ENCODE measurements around the gene CFTR.

CFTR gene

DNA sequence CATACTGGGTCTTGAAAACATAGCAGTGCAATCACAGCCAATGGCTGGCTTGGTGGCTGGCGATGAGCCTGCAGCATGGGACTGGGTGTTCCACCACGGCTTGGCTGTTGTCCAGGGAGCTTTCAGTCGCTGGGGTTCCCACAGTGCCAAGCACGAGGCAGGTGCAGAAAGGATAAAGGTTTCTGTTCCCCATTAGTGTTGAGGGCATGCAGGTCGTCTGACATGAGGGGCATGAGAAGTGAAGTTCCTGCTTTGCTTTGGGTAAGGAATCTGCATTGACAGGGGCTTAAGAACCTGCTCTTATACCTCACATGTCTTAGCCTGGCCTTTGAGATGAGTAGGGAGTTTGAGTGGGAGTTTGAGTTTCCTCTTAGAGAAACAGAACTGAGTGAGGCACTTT lies 9.0 kb upstream of the CFTR start:
- no peak for TF ChIP-seq EZH2phosphoT487 (IDR thresholded peaks at IDR 0.05; ENCODE audit: borderline replicate concordance)
- TF ChIP-seq, protein P1, sequence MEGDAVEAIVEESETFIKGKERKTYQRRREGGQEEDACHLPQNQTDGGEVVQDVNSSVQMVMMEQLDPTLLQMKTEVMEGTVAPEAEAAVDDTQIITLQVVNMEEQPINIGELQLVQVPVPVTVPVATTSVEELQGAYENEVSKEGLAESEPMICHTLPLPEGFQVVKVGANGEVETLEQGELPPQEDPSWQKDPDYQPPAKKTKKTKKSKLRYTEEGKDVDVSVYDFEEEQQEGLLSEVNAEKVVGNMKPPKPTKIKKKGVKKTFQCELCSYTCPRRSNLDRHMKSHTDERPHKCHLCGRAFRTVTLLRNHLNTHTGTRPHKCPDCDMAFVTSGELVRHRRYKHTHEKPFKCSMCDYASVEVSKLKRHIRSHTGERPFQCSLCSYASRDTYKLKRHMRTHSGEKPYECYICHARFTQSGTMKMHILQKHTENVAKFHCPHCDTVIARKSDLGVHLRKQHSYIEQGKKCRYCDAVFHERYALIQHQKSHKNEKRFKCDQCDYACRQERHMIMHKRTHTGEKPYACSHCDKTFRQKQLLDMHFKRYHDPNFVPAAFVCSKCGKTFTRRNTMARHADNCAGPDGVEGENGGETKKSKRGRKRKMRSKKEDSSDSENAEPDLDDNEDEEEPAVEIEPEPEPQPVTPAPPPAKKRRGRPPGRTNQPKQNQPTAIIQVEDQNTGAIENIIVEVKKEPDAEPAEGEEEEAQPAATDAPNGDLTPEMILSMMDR (conservative IDR thresholded peaks at IDR 0.05; ENCODE audit: low read length) = no peak
- Histone ChIP-seq H3K9me3 (ENCODE audit: insufficient read depth, low read depth, low read length) (no peaks in the 10 kb centered on the region), H3K9me2 (replicated peaks; ENCODE audit: low read depth, low read length) (no peaks in the 10 kb centered on the region), H3K4me2 (ENCODE audit: low read depth, low read length, poor library complexity, severe bottlenecking) (no peak overlapping the region), H3K79me2 (ENCODE audit: insufficient read depth, low read length) (no peaks in the 10 kb centered on the region), H3F3A (ENCODE audit: low read depth) (no peaks in the 10 kb centered on the region), H3K9ac (ENCODE audit: low read depth, low read length, poor library complexity, severe bottlenecking) (no peak overlapping the region), H2AFZ (ENCODE audit: low read length) (no peak overlapping the region), H3K4me3 (ENCODE audit: low read length, poor library complexity, severe bottlenecking) (no peak overlapping the region), H3K36me3 (ENCODE audit: insufficient read depth, low read length) (no peaks in the 10 kb centered on the region), H4K20me1 (ENCODE audit: insufficient read depth, low read length, poor library complexity, severe bottlenecking) (no peaks in the 10 kb centered on the region), H3K27me3 (ENCODE audit: insufficient read depth, low read length, poor library complexity, severe bottlenecking) (no peaks in the 10 kb centered on the region), H3K4me1 (ENCODE audit: insufficient read depth, low read length, poor library complexity, severe bottlenecking) (no peaks in the 10 kb centered on the region)

DNA sequence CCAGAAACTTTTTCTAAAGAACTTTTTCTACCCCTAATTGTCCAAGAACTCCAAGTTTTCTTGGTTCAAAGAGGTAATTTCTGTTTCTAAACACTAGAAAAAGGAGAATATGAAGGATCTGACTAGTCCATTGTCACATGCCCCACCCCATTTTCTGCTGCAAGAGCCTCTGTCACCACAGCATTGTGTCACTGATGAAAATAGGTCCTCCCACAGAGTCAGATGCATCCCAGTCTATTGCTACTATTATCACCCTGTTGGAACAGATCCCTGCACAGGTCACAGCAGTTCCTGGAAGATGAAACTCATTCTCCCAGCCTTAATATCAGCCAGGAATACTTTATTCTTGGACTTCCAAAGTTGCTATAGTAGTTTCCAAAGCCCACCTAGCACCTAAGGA lies 7.5 kb upstream of the CFTR start:
- Histone ChIP-seq H3K79me2 (ENCODE audit: insufficient read depth, low read length) (no peaks in the 10 kb centered on the region), H3K9me2 (replicated peaks; ENCODE audit: low read depth, low read length) (no peaks in the 10 kb centered on the region), H3K36me3 (ENCODE audit: insufficient read depth, low read length) (no peaks in the 10 kb centered on the region), H4K20me1 (ENCODE audit: insufficient read depth, low read length, poor library complexity, severe bottlenecking) (no peaks in the 10 kb centered on the region), H3K9ac (ENCODE audit: low read depth, low read length, poor library complexity, severe bottlenecking) (no peak overlapping the region), H3K4me2 (ENCODE audit: low read depth, low read length, poor library complexity, severe bottlenecking) (no peak overlapping the region), H3F3A (ENCODE audit: low read depth) (no peaks in the 10 kb centered on the region), H2AFZ (ENCODE audit: low read length) (no peak overlapping the region), H3K27me3 (ENCODE audit: insufficient read depth, low read length, poor library complexity, severe bottlenecking) (no peaks in the 10 kb centered on the region), H3K9me3 (ENCODE audit: insufficient read depth, low read depth, low read length) (no peaks in the 10 kb centered on the region), H3K4me1 (ENCODE audit: insufficient read depth, low read length, poor library complexity, severe bottlenecking) (no peaks in the 10 kb centered on the region), H3K4me3 (ENCODE audit: low read length, poor library complexity, severe bottlenecking) (no peak overlapping the region)
- no peak for TF ChIP-seq EZH2phosphoT487 (IDR thresholded peaks at IDR 0.05; ENCODE audit: borderline replicate concordance)
- TF ChIP-seq, protein P1 (conservative IDR thresholded peaks at IDR 0.05; ENCODE audit: low read length) = no peak

DNA sequence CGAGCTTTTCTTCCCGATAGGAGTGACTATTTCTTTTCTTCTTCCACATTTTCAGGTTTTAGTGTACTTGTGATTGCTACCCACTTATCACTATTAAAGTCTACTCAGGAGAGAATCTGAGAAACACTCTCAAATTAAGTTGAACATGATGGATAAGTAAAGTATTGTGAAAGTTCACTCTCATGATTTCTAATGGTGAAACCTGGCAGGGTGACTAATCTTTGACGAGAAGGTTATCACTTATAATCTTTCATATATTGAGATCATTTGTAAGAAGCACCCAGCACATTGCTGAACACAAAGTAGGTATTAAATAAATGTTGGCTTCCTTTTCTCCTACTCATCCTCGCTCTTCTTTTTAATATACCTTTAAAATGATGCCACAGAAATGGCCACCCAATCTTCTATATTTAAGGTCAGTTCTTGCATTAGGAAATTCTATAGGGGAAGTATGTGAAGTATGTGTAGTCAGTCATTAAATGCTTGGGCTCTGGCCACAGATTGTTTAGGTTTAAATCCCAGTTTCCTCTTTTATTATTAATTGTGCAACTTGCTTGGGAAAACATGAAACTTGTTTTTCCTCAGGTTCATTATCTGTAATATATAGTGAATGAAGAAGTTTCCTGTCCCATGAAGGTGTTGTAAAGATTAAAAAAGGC lies 3.1 kb upstream of the CFTR start:
- Histone ChIP-seq H3K9me3 (ENCODE audit: insufficient read depth, low read depth, low read length) (no peaks in the 10 kb centered on the region), H3K4me2 (ENCODE audit: low read depth, low read length, poor library complexity, severe bottlenecking) (no peak overlapping the region), H3K9ac (ENCODE audit: low read depth, low read length, poor library complexity, severe bottlenecking) (no peak overlapping the region), H3K79me2 (ENCODE audit: insufficient read depth, low read length) (no peaks in the 10 kb centered on the region), H4K20me1 (ENCODE audit: insufficient read depth, low read length, poor library complexity, severe bottlenecking) (no peaks in the 10 kb centered on the region), H3K9me2 (replicated peaks; ENCODE audit: low read depth, low read length) (no peaks in the 10 kb centered on the region), H3K4me1 (ENCODE audit: insufficient read depth, low read length, poor library complexity, severe bottlenecking) (no peaks in the 10 kb centered on the region), H3K27me3 (ENCODE audit: insufficient read depth, low read length, poor library complexity, severe bottlenecking) (no peaks in the 10 kb centered on the region), H3F3A (ENCODE audit: low read depth) (no peaks in the 10 kb centered on the region), H3K4me3 (ENCODE audit: low read length, poor library complexity, severe bottlenecking) (no peak overlapping the region), H3K36me3 (ENCODE audit: insufficient read depth, low read length) (no peaks in the 10 kb centered on the region), H2AFZ (ENCODE audit: low read length) (no peak overlapping the region)
- TF ChIP-seq, protein P1 (conservative IDR thresholded peaks at IDR 0.05; ENCODE audit: low read length) = no peak
- no peak for TF ChIP-seq EZH2phosphoT487 (IDR thresholded peaks at IDR 0.05; ENCODE audit: borderline replicate concordance)
